HL-60 (cell line): ENCODE results near the gene GPHN.

Source experiments
- DNase-seq, 2 experiments: peaks; one replicate each; pipeline ENCODE4 v3.0.0-alpha.2; 2010 to 2020; ENCODE audit warnings: low read depth in 1 of 2, low spot score in 1 of 2
- H3K27ac ChIP-seq: fragments of 250-450 bp; sonication (Bioruptor Pico); replicated peaks from 2 replicates; pipeline ENCODE4 v1.5.1; 2020; ENCODE audit warnings: mild to moderate bottlenecking, moderate library complexity
- H3K27me3 ChIP-seq: fragments of 250-450 bp; sonication (Bioruptor Pico); 2 replicates; pipeline ENCODE4 v1.5.1; 2021; ENCODE audit warnings: mild to moderate bottlenecking, moderate library complexity; ENCODE audit not compliant: insufficient read depth, poor library complexity, severe bottlenecking
- H3K4me3 ChIP-seq: replicated peaks from 2 replicates; pipeline ENCODE4 v1.5.1; 2011; ENCODE audit warnings: mild to moderate bottlenecking, control low read depth, low read length; ENCODE audit not compliant: insufficient read depth
- CTCF ChIP-seq: IDR thresholded peaks from one replicate; pipeline ENCODE4 v1.5.1; 2011; ENCODE audit warnings: low read length, control low read depth, inconsistent platforms; ENCODE audit not compliant: insufficient read depth
- GABPA ChIP-seq: IDR thresholded peaks from 2 replicates; pipeline ENCODE4 v1.6.1; 2012; ENCODE audit warnings: low read depth
- POLR2AphosphoS5 ChIP-seq: IDR thresholded peaks from 2 replicates; pipeline ENCODE4 v1.6.1; 2012; ENCODE audit warnings: low read depth
- REST ChIP-seq: IDR thresholded peaks from 2 replicates; pipeline ENCODE4 v1.6.1; 2012; ENCODE audit warnings: low read depth; ENCODE audit not compliant: insufficient replicate concordance
- SPI1 ChIP-seq: IDR thresholded peaks from 2 replicates; pipeline ENCODE4 v1.6.1; 2012; ENCODE audit warnings: low read depth, mild to moderate bottlenecking, borderline replicate concordance

Gene GPHN

GRCh38 chr14:66468778-66469367 lies 39.1 kb upstream of the GPHN start:
- DNase-seq = no peak
- Histone ChIP-seq H3K27me3 (no peaks in the 10 kb centered on the region), H3K4me3 (no peak overlapping the region), H3K27ac (no peak overlapping the region)
- no peak for TF ChIP-seq CTCF
- TF ChIP-seq POLR2AphosphoS5 = no peak
- TF ChIP-seq GABPA = no peak
- TF ChIP-seq REST = no peak
- no peak for TF ChIP-seq SPI1

GRCh38 chr14:66471584-66471983 lies 36.4 kb upstream of the GPHN start:
- Histone ChIP-seq H3K27me3 (no peaks in the 10 kb centered on the region), H3K27ac (no peak overlapping the region), H3K4me3 (no peak overlapping the region)
- DNase-seq = no peak
- no peak for TF ChIP-seq CTCF
- no peak for TF ChIP-seq REST
- TF ChIP-seq POLR2AphosphoS5 = no peak
- no peak for TF ChIP-seq SPI1
- no peak for TF ChIP-seq GABPA

- H3K4me3 ChIP-seq = no peak overlapping the region
- TF ChIP-seq REST (no peak), CTCF (no peak), POLR2AphosphoS5 (no peak), SPI1 (no peak), GABPA (no peak)
- H3K27me3 ChIP-seq = no peaks in the 10 kb centered on the region
- H3K27ac ChIP-seq = no peak overlapping the region
- no peak for DNase-seq
Observed at GRCh38 chr14:66472251-66472650, 35.7 kb upstream of the GPHN start.
